ENCODE results near the gene TWIST2.

The TWIST2 gene

GRCh38 chr2:238904716-238905115 is 56.8 kb downstream of the TWIST2 start:
- DNase-seq (ENCODE audit: insufficient read length, low spot score) (no peak), FAIRE-seq (no peak)
- TF ChIP-seq SPI1 (IDR thresholded peaks at IDR 0.05; ENCODE audit: low read depth, low read length) (no peak), POLR2AphosphoS5 (IDR thresholded peaks at IDR 0.05; ENCODE audit: low read depth, low read length) (no peak), POLR2A (IDR thresholded peaks at IDR 0.05; ENCODE audit: low read depth, low read length) (no peak), POU2F2 (IDR thresholded peaks at IDR 0.05; ENCODE audit: low read depth, low read length) (no peak), PAX5 (IDR thresholded peaks at IDR 0.05; ENCODE audit: insufficient read depth, low read length, severe bottlenecking) (no peak), TAF1 (IDR thresholded peaks at IDR 0.05; ENCODE audit: low read depth, low read length) (no peak)

GRCh38 chr2:238905224-238905623 is 57.3 kb downstream of the TWIST2 start:
- no peak for TF ChIP-seq POLR2A (IDR thresholded peaks at IDR 0.05; ENCODE audit: low read depth, low read length)
- TF ChIP-seq POLR2AphosphoS5 (IDR thresholded peaks at IDR 0.05; ENCODE audit: low read depth, low read length) = no peak
- no peak for TF ChIP-seq PAX5 (IDR thresholded peaks at IDR 0.05; ENCODE audit: insufficient read depth, low read length, severe bottlenecking)
- no peak for TF ChIP-seq TAF1 (IDR thresholded peaks at IDR 0.05; ENCODE audit: low read depth, low read length)
- TF ChIP-seq POU2F2 (IDR thresholded peaks at IDR 0.05; ENCODE audit: low read depth, low read length) = no peak
- no peak for TF ChIP-seq SPI1 (IDR thresholded peaks at IDR 0.05; ENCODE audit: low read depth, low read length)
- no peak for DNase-seq (ENCODE audit: insufficient read length, low spot score)
- FAIRE-seq = no peak

- TF ChIP-seq POLR2AphosphoS5 (IDR thresholded peaks at IDR 0.05; ENCODE audit: low read depth, low read length) = no peak
- TF ChIP-seq SPI1 (IDR thresholded peaks at IDR 0.05; ENCODE audit: low read depth, low read length) = no peak
- no peak for TF ChIP-seq PAX5 (IDR thresholded peaks at IDR 0.05; ENCODE audit: insufficient read depth, low read length, severe bottlenecking)
- no peak for TF ChIP-seq POLR2A (IDR thresholded peaks at IDR 0.05; ENCODE audit: low read depth, low read length)
- TF ChIP-seq TAF1 (IDR thresholded peaks at IDR 0.05; ENCODE audit: low read depth, low read length) = no peak
- no peak for TF ChIP-seq POU2F2 (IDR thresholded peaks at IDR 0.05; ENCODE audit: low read depth, low read length)
- no peak for DNase-seq (ENCODE audit: insufficient read length, low spot score)
- no peak for FAIRE-seq
Measured at GRCh38 chr2:238905644-238906043, 57.8 kb downstream of the TWIST2 start.

- DNase-seq (ENCODE audit: insufficient read length, low spot score) = no peak
- TF ChIP-seq POLR2AphosphoS5 (IDR thresholded peaks at IDR 0.05; ENCODE audit: low read depth, low read length) = no peak
- TF ChIP-seq TAF1 (IDR thresholded peaks at IDR 0.05; ENCODE audit: low read depth, low read length) = no peak
- TF ChIP-seq PAX5 (IDR thresholded peaks at IDR 0.05; ENCODE audit: insufficient read depth, low read length, severe bottlenecking) = no peak
- no peak for TF ChIP-seq POU2F2 (IDR thresholded peaks at IDR 0.05; ENCODE audit: low read depth, low read length)
- TF ChIP-seq POLR2A (IDR thresholded peaks at IDR 0.05; ENCODE audit: low read depth, low read length) = no peak
- no peak for TF ChIP-seq SPI1 (IDR thresholded peaks at IDR 0.05; ENCODE audit: low read depth, low read length)
- FAIRE-seq = no peak
Measured at GRCh38 chr2:238906254-238906935, 58.5 kb downstream of the TWIST2 start.

DNA sequence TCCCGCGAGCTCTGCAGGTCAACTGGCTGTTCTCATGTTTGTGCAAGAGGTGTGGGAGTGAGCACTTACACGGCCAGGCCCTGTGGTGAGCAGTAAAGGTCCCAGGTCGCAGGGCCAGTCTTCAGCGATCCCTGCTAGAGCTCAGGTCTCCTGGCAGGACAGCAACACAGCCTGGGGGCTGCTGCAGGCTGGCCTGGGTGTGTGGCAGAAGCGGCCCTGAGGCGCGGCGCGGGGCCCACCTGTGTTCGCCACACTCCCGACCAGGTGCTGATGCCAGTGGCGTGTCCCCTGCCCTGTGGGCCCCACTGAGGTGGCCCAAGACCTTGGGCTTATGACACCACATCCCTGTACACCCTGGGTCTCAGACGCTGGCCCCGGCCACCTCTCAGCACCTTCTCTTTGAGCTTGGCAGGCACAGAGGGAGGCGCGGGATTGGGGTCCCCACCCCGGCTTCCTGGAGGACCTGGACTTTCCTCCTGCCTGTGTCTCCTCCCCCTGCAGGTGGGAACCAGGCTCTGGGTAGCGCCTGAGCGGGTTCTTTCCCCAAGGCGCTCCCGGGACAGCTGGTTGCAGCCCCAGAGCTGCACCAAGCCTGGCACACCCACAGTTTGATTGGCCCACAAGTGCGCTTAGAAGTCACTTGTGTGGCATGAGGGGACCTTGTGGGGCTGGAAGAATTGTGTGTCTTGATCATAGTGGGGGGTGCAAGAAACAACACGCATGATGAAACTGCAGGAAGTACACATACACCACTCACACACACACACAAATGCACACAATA is 59.2 kb downstream of the TWIST2 start:
- TF ChIP-seq POLR2AphosphoS5 (IDR thresholded peaks at IDR 0.05; ENCODE audit: low read depth, low read length) = no peak
- TF ChIP-seq SPI1 (IDR thresholded peaks at IDR 0.05; ENCODE audit: low read depth, low read length) = no peak
- TF ChIP-seq POLR2A (IDR thresholded peaks at IDR 0.05; ENCODE audit: low read depth, low read length) = no peak
- no peak for TF ChIP-seq PAX5 (IDR thresholded peaks at IDR 0.05; ENCODE audit: insufficient read depth, low read length, severe bottlenecking)
- TF ChIP-seq POU2F2 (IDR thresholded peaks at IDR 0.05; ENCODE audit: low read depth, low read length) = no peak
- FAIRE-seq (no peak), DNase-seq (ENCODE audit: insufficient read length, low spot score) (no peak)

GRCh38 chr2:238907717-238908173 is 59.9 kb downstream of the TWIST2 start:
- FAIRE-seq (no peak), DNase-seq (ENCODE audit: insufficient read length, low spot score) (no peak)
- no peak for TF ChIP-seq PAX5 (IDR thresholded peaks at IDR 0.05; ENCODE audit: insufficient read depth, low read length, severe bottlenecking)
- TF ChIP-seq POLR2AphosphoS5 (IDR thresholded peaks at IDR 0.05; ENCODE audit: low read depth, low read length) = no peak
- TF ChIP-seq POU2F2 (IDR thresholded peaks at IDR 0.05; ENCODE audit: low read depth, low read length) = no peak
- no peak for TF ChIP-seq SPI1 (IDR thresholded peaks at IDR 0.05; ENCODE audit: low read depth, low read length)
- no peak for TF ChIP-seq POLR2A (IDR thresholded peaks at IDR 0.05; ENCODE audit: low read depth, low read length)
- no peak for TF ChIP-seq TAF1 (IDR thresholded peaks at IDR 0.05; ENCODE audit: low read depth, low read length)

- FAIRE-seq (no peak), DNase-seq (ENCODE audit: insufficient read length, low spot score) (no peak)
- TF ChIP-seq SPI1 (IDR thresholded peaks at IDR 0.05; ENCODE audit: low read depth, low read length) (no peak), POLR2A (IDR thresholded peaks at IDR 0.05; ENCODE audit: low read depth, low read length) (no peak), PAX5 (IDR thresholded peaks at IDR 0.05; ENCODE audit: insufficient read depth, low read length, severe bottlenecking) (no peak), TAF1 (IDR thresholded peaks at IDR 0.05; ENCODE audit: low read depth, low read length) (no peak), POLR2AphosphoS5 (IDR thresholded peaks at IDR 0.05; ENCODE audit: low read depth, low read length) (no peak), POU2F2 (IDR thresholded peaks at IDR 0.05; ENCODE audit: low read depth, low read length) (no peak)
Measured at GRCh38 chr2:238908960-238909951, 61.4 kb downstream of the TWIST2 start.

DNA sequence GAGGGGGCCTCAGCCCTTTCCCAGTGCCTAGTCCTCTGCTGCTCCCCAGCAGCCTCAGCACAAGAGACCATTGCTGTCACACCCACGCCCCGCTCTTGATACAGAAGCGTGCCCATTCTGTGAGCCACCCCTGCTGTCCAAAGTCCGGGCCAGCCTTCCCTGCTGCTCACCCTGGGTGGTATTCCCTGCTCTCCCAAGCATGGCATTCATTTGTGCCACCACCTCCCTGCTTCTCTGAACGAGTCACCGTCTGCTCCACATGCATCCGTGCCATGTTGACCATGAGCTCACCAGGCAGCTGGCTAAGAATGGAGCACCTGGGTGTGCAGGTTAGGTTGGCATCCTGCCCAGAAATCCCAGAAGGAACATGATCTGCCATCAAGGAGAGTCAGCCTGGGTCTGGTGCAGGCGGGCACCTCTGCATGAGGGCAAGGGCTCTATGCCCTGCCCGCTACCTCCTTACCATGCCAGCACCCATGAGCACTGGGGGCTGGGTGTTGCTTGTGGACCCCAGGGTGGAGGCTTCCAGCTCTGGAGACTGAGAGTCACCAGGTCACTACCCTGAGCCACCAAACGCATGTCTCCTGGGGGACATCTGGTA is 63.0 kb downstream of the TWIST2 start:
- no peak for DNase-seq (ENCODE audit: insufficient read length, low spot score)
- FAIRE-seq = no peak

More for the DNA sequence above, 63.0 kb downstream of the TWIST2 start:
- no peak for TF ChIP-seq SPI1 (IDR thresholded peaks at IDR 0.05; ENCODE audit: low read depth, low read length)
- TF ChIP-seq PAX5 (IDR thresholded peaks at IDR 0.05; ENCODE audit: insufficient read depth, low read length, severe bottlenecking) = no peak
- TF ChIP-seq POU2F2 (IDR thresholded peaks at IDR 0.05; ENCODE audit: low read depth, low read length) = no peak
- TF ChIP-seq POLR2A (IDR thresholded peaks at IDR 0.05; ENCODE audit: low read depth, low read length) = no peak
- TF ChIP-seq TAF1 (IDR thresholded peaks at IDR 0.05; ENCODE audit: low read depth, low read length) = no peak
- no peak for TF ChIP-seq POLR2AphosphoS5 (IDR thresholded peaks at IDR 0.05; ENCODE audit: low read depth, low read length)

All from GM12891 (cell line).